WTC11 (cell line): ENCODE results near the gene UBAP2L. TPM values are rescaled to one million over a fixed set of nuclear protein-coding genes. Genes with fewer than 3 reads are reported as not detected.

Experiments
- ATAC-seq: fragments of 200-7000 bp; cut with Tn5 transposase; 2 replicates; pipeline ENCODE4 v1.10.0; 2021; ENCODE audit warnings: mild to moderate bottlenecking, moderate library complexity
- CTCF ChIA-PET: fragments of 300-600 bp; sonication (Branson Sonifier 250); formaldehyde crosslinking; loops from one replicate; lab custom pipeline; 2021; ENCODE audit warnings: antibody characterized with exemption; lab: Charles Lee
- POLR2A ChIA-PET: fragments of 350-600 bp; sonication (Branson Sonifier 250); formaldehyde crosslinking; loops from one replicate; lab custom pipeline; 2021; ENCODE audit warnings: antibody characterized with exemption; lab: Charles Lee
- DNase-seq: peaks from one replicate; pipeline ENCODE4 v3.0.0; 2021; ENCODE audit warnings: low spot score
- H3K27ac Mint-ChIP-seq: 2 replicates; pipeline ENCODE4 v1.8.0; 2021; ENCODE audit warnings: mixed read lengths
- H3K27me3 Mint-ChIP-seq: 2 replicates; pipeline ENCODE4 v1.8.0; 2021; ENCODE audit warnings: low read depth, mild to moderate bottlenecking, moderate library complexity, mixed read lengths
- H3K36me3 Mint-ChIP-seq: 2 replicates; pipeline ENCODE4 v1.8.0; 2021; ENCODE audit warnings: mixed read lengths
- H3K4me1 Mint-ChIP-seq: 2 replicates; pipeline ENCODE4 v1.8.0; 2022; ENCODE audit warnings: mixed read lengths
- H3K4me3 Mint-ChIP-seq: 2 replicates; pipeline ENCODE4 v1.8.0; 2021; ENCODE audit warnings: mild to moderate bottlenecking, moderate library complexity, mixed read lengths
- H3K9me3 Mint-ChIP-seq: 2 replicates; pipeline ENCODE4 v1.8.0; 2021; ENCODE audit warnings: mixed read lengths
- CREB1 ChIP-seq: sonication (generic); formaldehyde crosslinking; IDR thresholded peaks from 2 replicates; pipeline ENCODE4 v1.8.0; 2023; ENCODE audit warnings: mild to moderate bottlenecking, missing genetic modification reagents
- ERG ChIP-seq: fragments of 250-450 bp; sonication (Bioruptor Pico); IDR thresholded peaks from 2 replicates; pipeline ENCODE4 v1.8.0; 2021; ENCODE audit warnings: mild to moderate bottlenecking
- ESRRA ChIP-seq: sonication (generic); formaldehyde crosslinking; IDR thresholded peaks from 2 replicates; pipeline ENCODE4 v1.8.1; 2022; ENCODE audit warnings: mild to moderate bottlenecking, missing genetic modification reagents, borderline replicate concordance
- ETV6 ChIP-seq: sonication (generic); formaldehyde crosslinking; IDR thresholded peaks from 2 replicates; pipeline ENCODE4 v1.8.1; 2022; ENCODE audit warnings: mild to moderate bottlenecking, missing genetic modification reagents
- KAT7 ChIP-seq: sonication (generic); formaldehyde crosslinking; IDR thresholded peaks from 2 replicates; pipeline ENCODE4 v1.8.1; 2023; ENCODE audit warnings: missing genetic modification reagents, mild to moderate bottlenecking, borderline replicate concordance
- MYBL2 ChIP-seq: sonication (generic); formaldehyde crosslinking; IDR thresholded peaks from 2 replicates; pipeline ENCODE4 v1.8.1; 2023; ENCODE audit warnings: mild to moderate bottlenecking, moderate library complexity, missing genetic modification reagents
- NFATC4 ChIP-seq: fragments of 250-450 bp; sonication (Bioruptor Pico); IDR thresholded peaks from 2 replicates; pipeline ENCODE4 v1.9.0; 2021; ENCODE audit warnings: mild to moderate bottlenecking
- NR1H2 ChIP-seq: sonication (generic); formaldehyde crosslinking; IDR thresholded peaks from 2 replicates; pipeline ENCODE4 v1.9.0; 2021; ENCODE audit warnings: mild to moderate bottlenecking, moderate library complexity, missing genetic modification reagents
- PREB ChIP-seq: sonication (generic); formaldehyde crosslinking; IDR thresholded peaks from 2 replicates; pipeline ENCODE4 v1.8.1; 2022; ENCODE audit warnings: mild to moderate bottlenecking, missing genetic modification reagents, moderate library complexity, borderline replicate concordance
- USF2 ChIP-seq: sonication (generic); formaldehyde crosslinking; IDR thresholded peaks from 2 replicates; pipeline ENCODE4 v1.8.1; 2023; ENCODE audit warnings: mild to moderate bottlenecking, missing genetic modification reagents, moderate library complexity
- ZNF317 ChIP-seq: sonication (generic); formaldehyde crosslinking; IDR thresholded peaks from 2 replicates; pipeline ENCODE4 v1.8.1; 2023; ENCODE audit warnings: low read depth, mild to moderate bottlenecking, moderate library complexity, missing genetic modification reagents, borderline replicate concordance
- ZNF416 ChIP-seq: fragments of 250-450 bp; sonication (Bioruptor Pico); IDR thresholded peaks from 2 replicates; pipeline ENCODE4 v1.9.0; 2021; ENCODE audit warnings: mild to moderate bottlenecking, inconsistent platforms
- ZNF532 ChIP-seq: fragments of 250-450 bp; sonication (Bioruptor Pico); IDR thresholded peaks from 2 replicates; pipeline ENCODE4 v1.9.0; 2021; ENCODE audit warnings: mild to moderate bottlenecking, borderline replicate concordance
- total RNA-seq: library from RNA; stranded (reverse); gene quantifications from 3 replicates; pipeline ENCODE4 v1.2.3, GENCODE V29; 2021
- TF ChIP-seq, protein P1 (sequence below): sonication (generic); formaldehyde crosslinking; IDR thresholded peaks from 2 replicates; pipeline ENCODE4 v1.8.0; 2022; ENCODE audit warnings: mild to moderate bottlenecking, missing genetic modification reagents
- TF ChIP-seq, protein P2 (sequence below): sonication (generic); formaldehyde crosslinking; IDR thresholded peaks from 2 replicates; pipeline ENCODE4 v1.8.0; 2022; ENCODE audit warnings: mild to moderate bottlenecking, missing genetic modification reagents
- TF ChIP-seq, protein P3 (sequence below): sonication (generic); formaldehyde crosslinking; IDR thresholded peaks from 2 replicates; pipeline ENCODE4 v1.8.0; 2022; ENCODE audit warnings: mild to moderate bottlenecking, missing genetic modification reagents

UBAP2L gene
- total RNA-seq, 1 experiment from 2014 or later = 205 TPM

- TF ChIP-seq CREB1 = no peak
- TF ChIP-seq ETV6 = no peak
- TF ChIP-seq, protein P1, sequence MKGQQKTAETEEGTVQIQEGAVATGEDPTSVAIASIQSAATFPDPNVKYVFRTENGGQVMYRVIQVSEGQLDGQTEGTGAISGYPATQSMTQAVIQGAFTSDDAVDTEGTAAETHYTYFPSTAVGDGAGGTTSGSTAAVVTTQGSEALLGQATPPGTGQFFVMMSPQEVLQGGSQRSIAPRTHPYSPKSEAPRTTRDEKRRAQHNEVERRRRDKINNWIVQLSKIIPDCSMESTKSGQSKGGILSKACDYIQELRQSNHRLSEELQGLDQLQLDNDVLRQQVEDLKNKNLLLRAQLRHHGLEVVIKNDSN = no peak
Measured at GRCh38 chr1:154290921-154291320, 70.2 kb downstream of the UBAP2L start (continued).

DNA sequence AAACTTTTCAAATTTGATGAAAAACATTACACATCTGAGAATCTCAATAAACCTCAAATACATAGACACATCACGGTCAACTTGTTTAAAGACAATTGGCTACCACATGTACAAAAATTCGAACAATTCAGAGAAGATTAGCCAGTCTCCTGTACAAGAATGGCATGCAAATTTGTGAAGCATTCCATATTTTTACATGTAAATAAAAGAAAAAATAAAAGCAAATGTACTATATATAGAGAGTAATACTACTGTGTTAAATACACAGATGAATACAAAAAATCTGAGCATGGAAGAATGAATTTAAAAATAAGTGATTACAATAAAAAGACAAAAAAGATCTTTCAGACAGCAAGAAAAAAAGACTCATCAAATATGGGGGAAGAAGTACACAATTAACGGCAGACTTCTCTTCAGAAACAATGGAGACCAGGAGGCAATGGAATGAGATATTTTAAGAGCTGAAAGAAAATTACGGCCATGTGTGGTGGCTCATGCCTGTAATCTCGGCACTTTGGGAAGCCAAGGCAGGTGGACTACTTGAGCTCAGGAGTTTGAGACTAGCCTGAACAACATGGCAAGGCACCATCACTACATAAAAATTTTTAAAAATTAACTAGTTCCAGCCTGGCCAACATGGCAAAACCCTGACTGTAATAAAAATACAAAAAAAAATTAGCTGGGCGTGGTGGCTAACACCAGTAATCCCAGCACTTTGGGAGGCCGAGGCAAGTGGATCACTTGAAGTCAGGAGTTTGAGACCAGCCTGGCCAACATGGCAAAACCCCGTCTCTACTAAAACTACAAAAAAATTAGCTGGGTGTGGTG is 74.9 kb downstream of the UBAP2L start:
- TF ChIP-seq ESRRA = no peak
- TF ChIP-seq ZNF317 (CRISPR knock-in tag) = peak; percentile 100
- POLR2A ChIA-PET = no interaction called here
- peaks cover 21% of the 10 kb centered on the region for H3K36me3 Mint-ChIP-seq
- no peaks in the 10 kb centered on the region for H3K4me1 Mint-ChIP-seq
- CTCF ChIA-PET = interaction anchor here (1.0 to 2.6 kb wide), 3 partner anchors 31 to 96 kb away, joined by 3 to 8 read pairs (median 5); no protein-coding TSS in a partner anchor
- peaks cover 12% of the 10 kb centered on the region; the same call in 1 of the 2 replicates for H3K27me3 Mint-ChIP-seq
- H3K27ac Mint-ChIP-seq = no peak overlapping the region
- ATAC-seq (no peak), DNase-seq (no peak)
- H3K9me3 Mint-ChIP-seq = peaks cover 27% of the 10 kb centered on the region
- no peak overlapping the region for H3K4me3 Mint-ChIP-seq

GRCh38 chr1:154301582-154301981 is 80.8 kb downstream of the UBAP2L start:
- POLR2A ChIA-PET = interaction anchor here (0.6 kb wide), 1 partner anchor 25 kb away, joined by 3 read pairs; no protein-coding TSS in a partner anchor
- peaks cover 4% of the 10 kb centered on the region; the same call in 1 of the 2 replicates for H3K9me3 Mint-ChIP-seq

More at GRCh38 chr1:154301582-154301981, 80.8 kb downstream of the UBAP2L start:
- TF ChIP-seq ZNF416 (CRISPR knock-in tag) (no peak), NR1H2 (CRISPR knock-in tag) (no peak), NFATC4 (CRISPR knock-in tag) (no peak), USF2 (no peak), PREB (CRISPR knock-in tag) (no peak), ERG (CRISPR knock-in tag) (no peak), ZNF532 (CRISPR knock-in tag) (no peak), MYBL2 (CRISPR knock-in tag) (no peak), KAT7 (CRISPR knock-in tag) (no peak)
- TF ChIP-seq, protein P2, sequence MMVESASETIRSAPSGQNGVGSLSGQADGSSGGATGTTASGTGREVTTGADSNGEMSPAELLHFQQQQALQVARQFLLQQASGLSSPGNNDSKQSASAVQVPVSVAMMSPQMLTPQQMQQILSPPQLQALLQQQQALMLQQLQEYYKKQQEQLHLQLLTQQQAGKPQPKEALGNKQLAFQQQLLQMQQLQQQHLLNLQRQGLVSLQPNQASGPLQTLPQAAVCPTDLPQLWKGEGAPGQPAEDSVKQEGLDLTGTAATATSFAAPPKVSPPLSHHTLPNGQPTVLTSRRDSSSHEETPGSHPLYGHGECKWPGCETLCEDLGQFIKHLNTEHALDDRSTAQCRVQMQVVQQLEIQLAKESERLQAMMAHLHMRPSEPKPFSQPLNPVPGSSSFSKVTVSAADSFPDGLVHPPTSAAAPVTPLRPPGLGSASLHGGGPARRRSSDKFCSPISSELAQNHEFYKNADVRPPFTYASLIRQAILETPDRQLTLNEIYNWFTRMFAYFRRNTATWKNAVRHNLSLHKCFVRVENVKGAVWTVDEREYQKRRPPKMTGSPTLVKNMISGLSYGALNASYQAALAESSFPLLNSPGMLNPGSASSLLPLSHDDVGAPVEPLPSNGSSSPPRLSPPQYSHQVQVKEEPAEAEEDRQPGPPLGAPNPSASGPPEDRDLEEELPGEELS (CRISPR knock-in tag) = no peak
- TF ChIP-seq, protein P3, sequence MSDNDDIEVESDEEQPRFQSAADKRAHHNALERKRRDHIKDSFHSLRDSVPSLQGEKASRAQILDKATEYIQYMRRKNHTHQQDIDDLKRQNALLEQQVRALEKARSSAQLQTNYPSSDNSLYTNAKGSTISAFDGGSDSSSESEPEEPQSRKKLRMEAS (CRISPR knock-in tag) = no peak
- Mint-ChIP-seq H3K36me3 (0 out of 2 replicates have a peak, but pooled peaks cover 2% of the 10 kb centered on the region), H3K27ac (no peak overlapping the region), H3K4me1 (no peaks in the 10 kb centered on the region), H3K27me3 (no peaks in the 10 kb centered on the region), H3K4me3 (no peak overlapping the region)
- ATAC-seq (no peak), DNase-seq (no peak)
- CTCF ChIA-PET = interaction anchor here (0.6 to 1.5 kb wide), 3 partner anchors 23 to 31 kb away, joined by 3 to 4 read pairs (median 3); no protein-coding TSS in a partner anchor
